GM21619 (cell line): Measurements from ENCODE around the gene SCIN.
"Not testable (repeated sequence)": the region's sequence is repeated elsewhere in the genome, so short reads cannot be mapped to it uniquely, and the experiment has no call there.

ENCODE experiments used
- ATAC-seq: cut with Tn5 transposase; IDR thresholded peaks from one replicate; pipeline ENCODE4 v1.9.1; 2021; ENCODE audit not compliant: unreplicated experiment

SCIN gene

GRCh38 chr7:12686234-12686890, 115.8 kb downstream of the SCIN start:
- ATAC-seq: peak; percentile 76

GRCh38 chr7:12686891-12687717, 116.6 kb downstream of the SCIN start, which contains the start of gene ARL4A:
Gene ARL4A (plus strand): TSS chr7:12687633. CDS start chr7:12688255, 622 bp downstream.
- peak; percentile 85 for ATAC-seq

- no peak for ATAC-seq
These were observed 117.2 kb downstream of the SCIN start for GRCh38 chr7:12687718-12688171.

DNA sequence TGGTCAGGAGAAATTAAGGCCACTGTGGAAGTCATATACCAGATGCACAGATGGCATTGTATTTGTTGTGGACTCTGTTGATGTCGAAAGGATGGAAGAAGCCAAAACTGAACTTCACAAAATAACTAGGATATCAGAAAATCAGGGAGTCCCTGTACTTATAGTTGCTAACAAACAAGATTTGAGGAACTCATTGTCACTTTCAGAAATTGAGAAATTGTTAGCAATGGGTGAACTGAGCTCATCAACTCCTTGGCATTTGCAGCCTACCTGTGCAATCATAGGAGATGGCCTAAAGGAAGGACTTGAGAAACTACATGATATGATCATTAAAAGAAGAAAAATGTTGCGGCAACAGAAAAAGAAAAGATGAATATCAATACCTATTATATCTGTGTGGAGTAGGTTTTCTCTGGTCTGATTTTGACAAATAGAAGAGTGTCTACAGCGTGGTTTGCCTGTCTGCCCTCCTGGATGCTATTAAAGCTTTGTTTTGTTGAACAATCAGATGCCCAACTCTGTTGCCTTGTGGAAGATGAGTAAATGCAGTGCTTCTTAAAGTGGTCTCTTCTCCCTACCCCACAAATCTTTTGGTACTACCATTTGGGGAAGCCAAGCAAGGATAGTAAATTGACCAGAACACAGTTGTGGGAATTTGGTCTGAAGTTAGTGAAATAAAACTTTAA, 118.1 kb downstream of the SCIN start:
- ATAC-seq: not testable (repeated sequence)

DNA sequence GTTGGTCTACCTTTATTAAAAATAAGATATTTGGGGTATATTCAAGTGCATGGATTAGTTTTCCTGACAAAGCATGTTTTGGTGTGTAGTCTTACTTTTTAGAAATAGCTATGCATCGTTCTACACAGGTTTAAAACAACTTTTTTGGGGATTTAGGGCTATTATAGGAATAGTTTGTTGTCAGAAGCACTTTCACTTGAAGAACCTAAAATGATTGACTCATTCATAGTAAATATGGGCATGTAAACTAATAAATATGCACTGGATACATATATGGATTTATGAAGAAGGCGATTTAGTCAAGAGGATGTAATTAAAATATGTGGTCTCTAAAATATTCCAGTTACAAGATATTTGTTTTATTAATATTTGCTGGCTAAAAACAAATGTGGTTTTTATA, 118.9 kb downstream of the SCIN start:
- ATAC-seq: no peak

- ATAC-seq: no peak
These were observed 119.7 kb downstream of the SCIN start for GRCh38 chr7:12690041-12690878.

DNA sequence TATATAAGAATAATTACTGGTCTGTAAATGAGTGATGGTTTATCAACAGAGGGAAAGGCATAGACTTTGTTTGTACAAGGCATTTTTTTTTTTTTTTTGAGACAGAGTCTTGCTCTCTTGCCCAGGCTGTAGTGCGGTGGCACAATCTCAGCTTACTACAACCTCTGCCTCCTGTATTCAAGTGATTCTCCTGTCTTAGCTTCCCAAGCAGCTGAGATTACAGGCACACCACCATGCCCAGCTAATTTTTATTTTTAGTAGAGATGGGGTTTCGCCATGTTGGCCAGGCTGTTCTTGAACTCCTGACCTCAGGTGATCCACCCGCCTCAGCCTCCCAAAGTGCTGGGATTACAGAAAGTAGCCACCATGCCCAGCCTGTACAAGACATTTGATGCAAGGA, 120.9 kb downstream of the SCIN start:
- not testable (repeated sequence) for ATAC-seq

DNA sequence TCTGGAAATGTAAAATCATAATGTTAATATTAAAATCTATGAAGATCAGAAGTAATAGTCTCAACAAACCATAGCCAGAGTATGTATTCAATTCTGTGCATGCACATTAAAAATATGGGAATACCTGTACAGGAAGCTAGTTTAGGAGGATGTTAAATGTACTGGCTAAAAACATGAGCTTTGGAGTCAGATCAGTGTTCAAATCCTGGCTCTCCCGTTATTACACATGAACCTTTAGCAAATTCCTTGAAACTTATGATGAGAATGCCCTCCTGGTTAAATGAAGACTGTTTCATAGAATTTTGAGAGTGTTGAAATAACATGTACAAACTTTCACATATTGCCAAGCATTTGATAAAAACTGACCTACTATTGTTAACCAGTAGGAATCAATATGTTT, 121.5 kb downstream of the SCIN start:
- ATAC-seq: no peak

GRCh38 chr7:12692479-12693259, 122.1 kb downstream of the SCIN start:
- ATAC-seq: no peak

GRCh38 chr7:12694817-12695216, 124.3 kb downstream of the SCIN start:
- ATAC-seq: no peak

DNA sequence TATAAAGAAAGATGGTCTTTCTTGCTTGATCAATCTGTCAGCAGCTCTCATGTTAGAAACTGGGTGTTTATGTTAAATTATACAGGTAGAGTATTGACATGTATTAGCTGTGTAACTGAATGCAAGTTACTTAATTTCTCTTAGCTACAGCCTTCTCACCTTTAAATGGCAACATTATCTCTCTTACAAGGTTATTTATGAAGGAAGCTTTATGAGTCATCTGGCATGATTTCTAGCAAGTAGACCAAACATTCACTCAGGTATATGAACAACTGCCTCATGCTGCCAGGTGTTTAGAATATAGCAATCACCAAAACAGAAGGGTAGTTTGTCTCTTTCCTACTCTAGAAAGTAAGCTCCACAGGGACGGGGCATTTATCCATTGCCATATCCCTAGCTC, 125.4 kb downstream of the SCIN start:
- ATAC-seq: no peak

DNA sequence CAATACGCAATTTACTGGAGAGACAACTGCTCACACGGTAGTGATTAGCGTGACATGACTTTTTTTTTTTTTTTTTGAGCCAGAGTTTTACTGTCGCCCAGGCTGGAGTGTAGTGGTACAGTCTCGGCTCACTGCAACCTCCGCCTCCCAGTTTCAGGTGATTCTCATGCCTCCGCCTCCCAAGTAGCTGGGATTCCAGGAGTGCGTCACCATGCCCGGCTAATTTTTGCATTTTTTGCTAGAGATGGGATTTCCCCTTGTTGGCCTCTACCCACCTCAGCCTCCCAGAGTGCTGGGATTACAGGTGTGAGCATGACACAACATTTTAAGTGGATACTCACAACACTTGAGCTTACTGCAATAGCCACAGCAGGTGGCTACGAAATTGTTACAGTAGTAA, 128.8 kb downstream of the SCIN start:
- no peak for ATAC-seq

- ATAC-seq: no peak
These were observed 130.9 kb downstream of the SCIN start for GRCh38 chr7:12701433-12701832.

DNA sequence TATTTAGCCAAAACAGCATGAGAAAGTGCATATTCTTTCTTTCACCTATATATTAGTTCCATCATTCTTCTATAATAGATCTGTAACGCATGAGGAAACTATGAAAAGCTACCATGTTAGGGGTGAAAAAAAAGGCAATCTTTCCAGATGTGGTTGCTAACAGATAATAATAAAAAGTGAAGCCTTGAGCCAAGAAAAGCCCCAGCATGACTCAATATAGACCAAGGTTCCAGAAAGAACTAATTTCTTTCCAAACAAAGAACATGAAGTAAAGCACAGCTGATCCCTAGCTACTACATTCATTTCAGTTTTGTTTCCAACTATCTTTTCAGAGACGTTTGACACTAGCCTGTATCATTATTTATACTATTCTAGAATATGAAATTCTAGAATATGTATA, 133.4 kb downstream of the SCIN start:
- no peak for ATAC-seq

GRCh38 chr7:12705878-12706277, 135.4 kb downstream of the SCIN start:
- ATAC-seq: no peak

GRCh38 chr7:12706900-12707536, 136.5 kb downstream of the SCIN start:
- ATAC-seq: no peak

- ATAC-seq: no peak
These were observed 137.8 kb downstream of the SCIN start for GRCh38 chr7:12708314-12708713.
